GM21390 (cell line): ENCODE results near the gene AUTS2.
"Not testable (repeated sequence)": the region's sequence is repeated elsewhere in the genome, so short reads cannot be mapped to it uniquely, and the experiment has no call there.

ENCODE experiments used
- ATAC-seq: cut with Tn5 transposase; IDR thresholded peaks from one replicate; pipeline ENCODE4 v1.9.1; 2021; ENCODE audit not compliant: unreplicated experiment

Gene AUTS2

GRCh38 chr7:70355198-70356020, 757.1 kb downstream of the AUTS2 start:
- ATAC-seq: no peak

- no peak for ATAC-seq
Observed at GRCh38 chr7:70356085-70356786, 758.0 kb downstream of the AUTS2 start.

- no peak for ATAC-seq
Observed at GRCh38 chr7:70356787-70357328, 758.6 kb downstream of the AUTS2 start.

- no peak for ATAC-seq
Observed at GRCh38 chr7:70360557-70360956, 762.3 kb downstream of the AUTS2 start.

GRCh38 chr7:70361821-70362220, 763.5 kb downstream of the AUTS2 start:
- no peak for ATAC-seq

- not testable (repeated sequence) for ATAC-seq
Observed at GRCh38 chr7:70364393-70364792, 766.1 kb downstream of the AUTS2 start.

GRCh38 chr7:70371652-70372051, 773.4 kb downstream of the AUTS2 start:
- ATAC-seq: no peak

- no peak for ATAC-seq
Observed at GRCh38 chr7:70372768-70373515, 774.7 kb downstream of the AUTS2 start.

- ATAC-seq: no peak
Observed at GRCh38 chr7:70374772-70375533, 776.7 kb downstream of the AUTS2 start.

- ATAC-seq: no peak
Observed at GRCh38 chr7:70376561-70377031, 778.3 kb downstream of the AUTS2 start.

GRCh38 chr7:70377957-70378356, 779.7 kb downstream of the AUTS2 start:
- ATAC-seq: no peak

- ATAC-seq: no peak
Observed at GRCh38 chr7:70379210-70379609, 780.9 kb downstream of the AUTS2 start.

- no peak for ATAC-seq
Observed at GRCh38 chr7:70380421-70381015, 782.2 kb downstream of the AUTS2 start.

GRCh38 chr7:70383066-70383782, 784.9 kb downstream of the AUTS2 start:
- no peak for ATAC-seq

GRCh38 chr7:70384024-70384423, 785.7 kb downstream of the AUTS2 start:
- no peak for ATAC-seq

GRCh38 chr7:70384891-70385290, 786.6 kb downstream of the AUTS2 start:
- no peak for ATAC-seq

- no peak for ATAC-seq
Observed at GRCh38 chr7:70387217-70387616, 788.9 kb downstream of the AUTS2 start.

- ATAC-seq: no peak
Observed at GRCh38 chr7:70389531-70390151, 791.4 kb downstream of the AUTS2 start.

- ATAC-seq: no peak
Observed at GRCh38 chr7:70390251-70390650, 792.0 kb downstream of the AUTS2 start.
